ENCODE measurements around the gene ARIH1.

Gene ARIH1

GRCh38 chr15:72509484-72509883, 35.4 kb downstream of the ARIH1 start:
- no peaks in the 10 kb centered on the region for H3K27me3 ChIP-seq (ENCODE audit: insufficient read depth, low read length, poor library complexity)
- H3K36me3 ChIP-seq (ENCODE audit: control insufficient read depth, insufficient read depth, low read length): no peaks in the 10 kb centered on the region
- H3K4me1 ChIP-seq (ENCODE audit: control insufficient read depth, low read depth, low read length): no peaks in the 10 kb centered on the region
- H3K79me2 ChIP-seq (ENCODE audit: control insufficient read depth, insufficient read depth, low read length): peaks cover 32% of the 10 kb centered on the region
- no peak for DNase-seq
- peaks cover 6% of the 10 kb centered on the region for H3K79me1 ChIP-seq (ENCODE audit: low read length)
- H2BK120ac ChIP-seq (ENCODE audit: low read depth, low read length): no peak overlapping the region
- H2BK15ac ChIP-seq (replicated peaks; ENCODE audit: low read depth): no peak overlapping the region
- no peak overlapping the region for H3K9ac ChIP-seq (ENCODE audit: low read length)
- H3K4me2 ChIP-seq (ENCODE audit: low read length): no peak overlapping the region
- no peak overlapping the region for H2BK5ac ChIP-seq (ENCODE audit: low read length)
- H3K4me3 ChIP-seq (ENCODE audit: low read length): no peak overlapping the region
- no peak overlapping the region for H3K27ac ChIP-seq (ENCODE audit: low read depth, low read length)
- no peak overlapping the region for H3K4ac ChIP-seq (ENCODE audit: low read depth, low read length)
- H3K18ac ChIP-seq (ENCODE audit: low read length): no peak overlapping the region
- WGBS (ENCODE audit: extremely low coverage, insufficient coverage, low lambda C conversion rate): no CpG with 5 or more reads among the region's 4 CpGs
- no peak overlapping the region for H3K56ac ChIP-seq (ENCODE audit: low read length)
- no peak overlapping the region for H2AK5ac ChIP-seq (ENCODE audit: low read length)
- no peak overlapping the region for H3K23ac ChIP-seq (ENCODE audit: low read length)
- H4K5ac ChIP-seq (ENCODE audit: low read length): no peak overlapping the region
- H4K8ac ChIP-seq (ENCODE audit: low read depth, low read length): no peak overlapping the region

DNA sequence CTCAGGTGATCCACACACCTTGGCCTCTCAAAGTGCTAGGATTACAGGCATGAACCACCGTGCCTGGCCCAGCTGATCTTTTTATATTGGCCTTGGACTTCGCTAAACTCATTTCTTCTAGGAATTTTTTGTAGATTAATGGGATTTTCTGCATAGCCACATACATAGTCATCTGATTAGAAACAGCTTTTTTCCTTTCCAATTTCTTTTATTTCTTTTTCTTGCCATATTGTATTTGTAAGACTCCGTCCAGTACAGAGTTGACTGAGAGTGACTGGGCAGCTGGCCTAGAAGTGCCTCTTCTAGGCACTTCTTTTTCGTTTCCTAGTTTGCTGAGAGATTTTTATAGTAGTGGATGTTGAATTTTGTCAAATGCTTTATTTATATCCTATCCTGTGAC, 37.4 kb downstream of the ARIH1 start:
- peaks cover 39% of the 10 kb centered on the region for H3K79me2 ChIP-seq (ENCODE audit: control insufficient read depth, insufficient read depth, low read length)
- H3K9ac ChIP-seq (ENCODE audit: low read length): no peak overlapping the region
- H4K8ac ChIP-seq (ENCODE audit: low read depth, low read length): no peak overlapping the region
- H3K4ac ChIP-seq (ENCODE audit: low read depth, low read length): no peak overlapping the region
- no CpG with 5 or more reads among the region's 4 CpGs for WGBS (ENCODE audit: extremely low coverage, insufficient coverage, low lambda C conversion rate)
- no peak overlapping the region for H3K4me2 ChIP-seq (ENCODE audit: low read length)
- H2BK15ac ChIP-seq (replicated peaks; ENCODE audit: low read depth): no peak overlapping the region
- no peak for DNase-seq
- no peak overlapping the region for H3K4me3 ChIP-seq (ENCODE audit: low read length)
- H3K79me1 ChIP-seq (ENCODE audit: low read length): peaks cover 3% of the 10 kb centered on the region
- H3K4me1 ChIP-seq (ENCODE audit: control insufficient read depth, low read depth, low read length): no peaks in the 10 kb centered on the region
- H2BK5ac ChIP-seq (ENCODE audit: low read length): no peak overlapping the region
- no peak overlapping the region for H2BK120ac ChIP-seq (ENCODE audit: low read depth, low read length)
- no peak overlapping the region for H3K18ac ChIP-seq (ENCODE audit: low read length)
- no peak overlapping the region for H2AK5ac ChIP-seq (ENCODE audit: low read length)
- H4K5ac ChIP-seq (ENCODE audit: low read length): no peak overlapping the region
- H3K27me3 ChIP-seq (ENCODE audit: insufficient read depth, low read length, poor library complexity): no peaks in the 10 kb centered on the region
- no peak overlapping the region for H3K23ac ChIP-seq (ENCODE audit: low read length)
- H3K36me3 ChIP-seq (ENCODE audit: control insufficient read depth, insufficient read depth, low read length): no peaks in the 10 kb centered on the region
- H3K56ac ChIP-seq (ENCODE audit: low read length): no peak overlapping the region
- no peak overlapping the region for H3K27ac ChIP-seq (ENCODE audit: low read depth, low read length)

DNA sequence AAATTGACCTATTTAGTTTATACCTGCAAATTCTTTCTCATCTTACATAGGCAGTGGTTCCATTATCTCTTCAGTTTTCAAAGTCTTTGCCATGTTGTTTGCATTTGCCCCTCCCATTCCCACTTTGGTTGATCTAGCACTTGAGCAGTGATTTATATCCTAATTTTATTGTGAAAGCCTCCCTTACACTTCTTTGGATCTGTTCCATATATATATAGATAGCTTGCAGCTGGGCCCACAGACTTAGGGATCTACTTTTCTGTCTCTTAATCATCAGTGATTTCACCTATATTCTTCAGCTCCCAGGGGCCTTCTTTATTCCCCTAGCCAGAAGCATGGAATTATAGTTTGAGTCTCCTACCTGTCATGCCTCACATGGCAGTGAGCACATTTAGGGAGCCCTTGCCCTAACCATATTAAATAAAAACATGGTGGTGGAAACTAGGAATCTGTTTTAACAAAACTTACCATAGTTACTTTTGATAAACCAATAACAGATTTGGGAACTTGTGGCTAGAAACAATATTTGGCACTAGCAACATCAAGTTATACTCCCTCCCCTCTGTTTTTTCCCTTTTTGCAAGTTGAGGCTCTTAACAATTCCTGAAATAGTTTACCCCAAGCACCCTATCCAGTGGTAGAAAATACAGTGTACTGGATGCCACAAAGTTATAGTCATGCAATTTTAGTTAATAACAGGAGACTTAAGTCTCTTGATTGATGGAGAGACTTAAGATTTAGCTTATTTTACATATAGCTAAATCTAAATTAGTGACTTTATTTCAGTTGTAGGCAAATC, 41.7 kb downstream of the ARIH1 start:
- Histone ChIP-seq H2BK5ac (ENCODE audit: low read length) (no peak overlapping the region), H3K79me2 (ENCODE audit: control insufficient read depth, insufficient read depth, low read length) (peaks cover 28% of the 10 kb centered on the region), H3K79me1 (ENCODE audit: low read length) (peaks cover 1% of the 10 kb centered on the region), H3K23ac (ENCODE audit: low read length) (no peak overlapping the region), H3K27ac (ENCODE audit: low read depth, low read length) (no peak overlapping the region), H3K4ac (ENCODE audit: low read depth, low read length) (no peak overlapping the region), H4K5ac (ENCODE audit: low read length) (no peak overlapping the region), H3K27me3 (ENCODE audit: insufficient read depth, low read length, poor library complexity) (no peaks in the 10 kb centered on the region), H4K8ac (ENCODE audit: low read depth, low read length) (no peak overlapping the region), H3K36me3 (ENCODE audit: control insufficient read depth, insufficient read depth, low read length) (no peaks in the 10 kb centered on the region), H3K4me3 (ENCODE audit: low read length) (no peak overlapping the region), H3K4me1 (ENCODE audit: control insufficient read depth, low read depth, low read length) (no peaks in the 10 kb centered on the region), H3K4me2 (ENCODE audit: low read length) (no peak overlapping the region), H2BK120ac (ENCODE audit: low read depth, low read length) (no peak overlapping the region), H2AK5ac (ENCODE audit: low read length) (no peak overlapping the region), H3K18ac (ENCODE audit: low read length) (no peak overlapping the region), H3K56ac (ENCODE audit: low read length) (no peak overlapping the region), H3K9ac (ENCODE audit: low read length) (no peak overlapping the region), H2BK15ac (replicated peaks; ENCODE audit: low read depth) (no peak overlapping the region)
- DNase-seq: no peak

DNA sequence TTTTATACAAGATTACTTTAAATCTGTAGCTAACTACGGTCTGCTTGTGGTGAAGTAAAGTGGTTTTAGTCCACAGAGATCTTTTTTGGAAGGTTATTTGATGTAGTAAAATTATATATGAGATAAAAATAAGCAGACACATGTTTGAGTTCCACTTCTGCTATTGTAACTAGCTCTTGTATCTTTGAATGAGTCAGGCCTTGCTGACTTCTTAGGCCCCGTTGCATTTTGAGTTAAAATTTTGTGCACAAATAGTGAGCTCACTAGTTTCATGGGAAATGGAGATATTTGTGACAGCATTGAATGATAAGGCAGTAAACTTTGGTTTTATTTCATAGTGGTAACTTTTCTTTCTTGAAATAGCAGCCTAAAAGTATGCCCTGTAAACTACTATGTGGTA, 42.6 kb downstream of the ARIH1 start:
- Histone ChIP-seq H3K23ac (ENCODE audit: low read length) (no peak overlapping the region), H3K79me2 (ENCODE audit: control insufficient read depth, insufficient read depth, low read length) (peaks cover 21% of the 10 kb centered on the region), H3K56ac (ENCODE audit: low read length) (no peak overlapping the region), H3K4me2 (ENCODE audit: low read length) (no peak overlapping the region), H4K5ac (ENCODE audit: low read length) (no peak overlapping the region), H3K36me3 (ENCODE audit: control insufficient read depth, insufficient read depth, low read length) (no peaks in the 10 kb centered on the region), H3K27ac (ENCODE audit: low read depth, low read length) (no peak overlapping the region), H3K4me1 (ENCODE audit: control insufficient read depth, low read depth, low read length) (no peaks in the 10 kb centered on the region), H2BK15ac (replicated peaks; ENCODE audit: low read depth) (no peak overlapping the region), H3K18ac (ENCODE audit: low read length) (no peak overlapping the region), H3K27me3 (ENCODE audit: insufficient read depth, low read length, poor library complexity) (no peaks in the 10 kb centered on the region), H3K4ac (ENCODE audit: low read depth, low read length) (no peak overlapping the region), H3K79me1 (ENCODE audit: low read length) (peaks cover 3% of the 10 kb centered on the region), H2AK5ac (ENCODE audit: low read length) (no peak overlapping the region), H3K9ac (ENCODE audit: low read length) (no peak overlapping the region), H3K4me3 (ENCODE audit: low read length) (no peak overlapping the region), H2BK5ac (ENCODE audit: low read length) (no peak overlapping the region), H2BK120ac (ENCODE audit: low read depth, low read length) (no peak overlapping the region), H4K8ac (ENCODE audit: low read depth, low read length) (no peak overlapping the region)
- no CpG with 5 or more reads among the region's 2 CpGs for WGBS (ENCODE audit: extremely low coverage, insufficient coverage, low lambda C conversion rate)
- no peak for DNase-seq

- no peak overlapping the region for H3K4me3 ChIP-seq (ENCODE audit: low read length)
- DNase-seq: no peak
Measured at GRCh38 chr15:72521682-72522081, 47.6 kb downstream of the ARIH1 start.

More at GRCh38 chr15:72521682-72522081, 47.6 kb downstream of the ARIH1 start:
- WGBS (ENCODE audit: extremely low coverage, insufficient coverage, low lambda C conversion rate): no CpG with 5 or more reads among the region's 1 CpG
- H3K4me2 ChIP-seq (ENCODE audit: low read length): no peak overlapping the region
- no peak overlapping the region for H3K23ac ChIP-seq (ENCODE audit: low read length)
- no peaks in the 10 kb centered on the region for H3K36me3 ChIP-seq (ENCODE audit: control insufficient read depth, insufficient read depth, low read length)
- H3K79me2 ChIP-seq (ENCODE audit: control insufficient read depth, insufficient read depth, low read length): no peaks in the 10 kb centered on the region
- no peak overlapping the region for H4K5ac ChIP-seq (ENCODE audit: low read length)
- no peaks in the 10 kb centered on the region for H3K4me1 ChIP-seq (ENCODE audit: control insufficient read depth, low read depth, low read length)
- no peak overlapping the region for H3K27ac ChIP-seq (ENCODE audit: low read depth, low read length)
- H3K9ac ChIP-seq (ENCODE audit: low read length): no peak overlapping the region
- peaks cover 7% of the 10 kb centered on the region for H3K79me1 ChIP-seq (ENCODE audit: low read length)
- no peak overlapping the region for H2BK120ac ChIP-seq (ENCODE audit: low read depth, low read length)
- H3K18ac ChIP-seq (ENCODE audit: low read length): no peak overlapping the region
- no peak overlapping the region for H2BK15ac ChIP-seq (replicated peaks; ENCODE audit: low read depth)
- H4K8ac ChIP-seq (ENCODE audit: low read depth, low read length): no peak overlapping the region
- H3K56ac ChIP-seq (ENCODE audit: low read length): no peak overlapping the region
- H2AK5ac ChIP-seq (ENCODE audit: low read length): no peak overlapping the region
- no peak overlapping the region for H2BK5ac ChIP-seq (ENCODE audit: low read length)
- H3K4ac ChIP-seq (ENCODE audit: low read depth, low read length): no peak overlapping the region
- H3K27me3 ChIP-seq (ENCODE audit: insufficient read depth, low read length, poor library complexity): no peaks in the 10 kb centered on the region
